Loucy (cell line): ENCODE measurements around the gene TMED1.

ENCODE experiments used
- H2AFZ ChIP-seq: fragments of 200-600 bp; sonication (generic); 2 replicates; pipeline ENCODE4 v1.6.0; 2016; ENCODE audit warnings: antibody characterized with exemption, mild to moderate bottlenecking, low read length, moderate library complexity
- H3F3A ChIP-seq: fragments of 200-600 bp; 2 replicates; pipeline ENCODE4 v1.6.0; 2016; ENCODE audit warnings: antibody characterized with exemption, low read depth, mild to moderate bottlenecking
- H3K27me3 ChIP-seq: fragments of 200-600 bp; sonication (generic); 2 replicates; pipeline ENCODE4 v1.6.1; 2014; ENCODE audit warnings: low read length, mild to moderate bottlenecking; ENCODE audit not compliant: insufficient read depth, poor library complexity, severe bottlenecking
- H3K36me3 ChIP-seq: fragments of 200-600 bp; sonication (generic); 2 replicates; pipeline ENCODE4 v1.6.1; 2016; ENCODE audit warnings: low read length; ENCODE audit not compliant: insufficient read depth
- H3K4me1 ChIP-seq: fragments of 200-600 bp; sonication (generic); 2 replicates; pipeline ENCODE4 v1.5.1; 2014; ENCODE audit warnings: low read length, mild to moderate bottlenecking; ENCODE audit not compliant: insufficient read depth, poor library complexity, severe bottlenecking
- H3K4me2 ChIP-seq: fragments of 200-600 bp; sonication (generic); 2 replicates; pipeline ENCODE4 v1.6.0; 2014; ENCODE audit warnings: antibody characterized with exemption, low read length, low read depth, mild to moderate bottlenecking; ENCODE audit not compliant: poor library complexity, severe bottlenecking
- H3K4me3 ChIP-seq: fragments of 200-600 bp; sonication (generic); 2 replicates; pipeline ENCODE4 v1.5.1; 2014; ENCODE audit warnings: low read length, mild to moderate bottlenecking, mixed read lengths; ENCODE audit not compliant: poor library complexity, severe bottlenecking
- H3K79me2 ChIP-seq: fragments of 200-600 bp; sonication (generic); 2 replicates; pipeline ENCODE4 v1.6.1; 2014; ENCODE audit warnings: low read length; ENCODE audit not compliant: insufficient read depth
- H3K9ac ChIP-seq: fragments of 200-600 bp; sonication (generic); 2 replicates; pipeline ENCODE4 v1.6.0; 2014; ENCODE audit warnings: mild to moderate bottlenecking, low read depth, low read length, moderate library complexity; ENCODE audit not compliant: poor library complexity, severe bottlenecking
- H3K9me2 ChIP-seq: fragments of 200-600 bp; sonication (generic); replicated peaks from 2 replicates; pipeline ENCODE4 v1.6.1; 2016; ENCODE audit warnings: low read depth, low read length, mixed read lengths
- H3K9me3 ChIP-seq: fragments of 200-600 bp; sonication (generic); 2 replicates; pipeline ENCODE4 v1.6.1; 2014; ENCODE audit warnings: mild to moderate bottlenecking, antibody characterized with exemption, low read length, low read depth; ENCODE audit not compliant: insufficient read depth
- H4K20me1 ChIP-seq: fragments of 200-600 bp; sonication (generic); 2 replicates; pipeline ENCODE4 v1.6.0; 2014; ENCODE audit warnings: antibody characterized with exemption, low read length, mild to moderate bottlenecking; ENCODE audit not compliant: insufficient read depth, poor library complexity, severe bottlenecking
- EZH2phosphoT487 ChIP-seq: fragments of 200-600 bp; IDR thresholded peaks from 2 replicates; pipeline ENCODE4 v1.6.1; 2018; ENCODE audit warnings: antibody characterized with exemption, mild to moderate bottlenecking, moderate library complexity, borderline replicate concordance
- TF ChIP-seq, protein P1 (sequence below): fragments of 200-600 bp; sonication (generic); conservative IDR thresholded peaks from 2 replicates; pipeline ENCODE4 v1.5.1; 2014; ENCODE audit warnings: mild to moderate bottlenecking, antibody characterized with exemption, low read length

TMED1 gene

GRCh38 chr19:10863107-10863717, 27.2 kb upstream of the TMED1 start:
- no peaks in the 10 kb centered on the region for H4K20me1 ChIP-seq
- H3K9me3 ChIP-seq: no peaks in the 10 kb centered on the region
- no peaks in the 10 kb centered on the region for H3K4me1 ChIP-seq
- H2AFZ ChIP-seq: no peak overlapping the region
- no peak overlapping the region for H3K4me2 ChIP-seq
- H3K27me3 ChIP-seq: no peaks in the 10 kb centered on the region
- no peaks in the 10 kb centered on the region for H3K36me3 ChIP-seq
- no peak overlapping the region for H3K4me3 ChIP-seq
- no peaks in the 10 kb centered on the region for H3K9me2 ChIP-seq
- H3K9ac ChIP-seq: no peak overlapping the region
- H3F3A ChIP-seq: no peaks in the 10 kb centered on the region
- TF ChIP-seq, protein P1, sequence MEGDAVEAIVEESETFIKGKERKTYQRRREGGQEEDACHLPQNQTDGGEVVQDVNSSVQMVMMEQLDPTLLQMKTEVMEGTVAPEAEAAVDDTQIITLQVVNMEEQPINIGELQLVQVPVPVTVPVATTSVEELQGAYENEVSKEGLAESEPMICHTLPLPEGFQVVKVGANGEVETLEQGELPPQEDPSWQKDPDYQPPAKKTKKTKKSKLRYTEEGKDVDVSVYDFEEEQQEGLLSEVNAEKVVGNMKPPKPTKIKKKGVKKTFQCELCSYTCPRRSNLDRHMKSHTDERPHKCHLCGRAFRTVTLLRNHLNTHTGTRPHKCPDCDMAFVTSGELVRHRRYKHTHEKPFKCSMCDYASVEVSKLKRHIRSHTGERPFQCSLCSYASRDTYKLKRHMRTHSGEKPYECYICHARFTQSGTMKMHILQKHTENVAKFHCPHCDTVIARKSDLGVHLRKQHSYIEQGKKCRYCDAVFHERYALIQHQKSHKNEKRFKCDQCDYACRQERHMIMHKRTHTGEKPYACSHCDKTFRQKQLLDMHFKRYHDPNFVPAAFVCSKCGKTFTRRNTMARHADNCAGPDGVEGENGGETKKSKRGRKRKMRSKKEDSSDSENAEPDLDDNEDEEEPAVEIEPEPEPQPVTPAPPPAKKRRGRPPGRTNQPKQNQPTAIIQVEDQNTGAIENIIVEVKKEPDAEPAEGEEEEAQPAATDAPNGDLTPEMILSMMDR: no peak
- no peak for TF ChIP-seq EZH2phosphoT487
- no peaks in the 10 kb centered on the region for H3K79me2 ChIP-seq

- Histone ChIP-seq H3K36me3 (no peaks in the 10 kb centered on the region), H3F3A (no peaks in the 10 kb centered on the region), H3K4me1 (no peaks in the 10 kb centered on the region), H3K79me2 (no peaks in the 10 kb centered on the region), H3K9me2 (no peaks in the 10 kb centered on the region), H3K9ac (no peak overlapping the region), H2AFZ (no peak overlapping the region), H4K20me1 (no peaks in the 10 kb centered on the region), H3K4me3 (no peak overlapping the region), H3K4me2 (no peak overlapping the region), H3K9me3 (no peaks in the 10 kb centered on the region), H3K27me3 (no peaks in the 10 kb centered on the region)
- TF ChIP-seq, protein P1: no peak
- no peak for TF ChIP-seq EZH2phosphoT487
These were observed 26.6 kb upstream of the TMED1 start for GRCh38 chr19:10862561-10863106.

DNA sequence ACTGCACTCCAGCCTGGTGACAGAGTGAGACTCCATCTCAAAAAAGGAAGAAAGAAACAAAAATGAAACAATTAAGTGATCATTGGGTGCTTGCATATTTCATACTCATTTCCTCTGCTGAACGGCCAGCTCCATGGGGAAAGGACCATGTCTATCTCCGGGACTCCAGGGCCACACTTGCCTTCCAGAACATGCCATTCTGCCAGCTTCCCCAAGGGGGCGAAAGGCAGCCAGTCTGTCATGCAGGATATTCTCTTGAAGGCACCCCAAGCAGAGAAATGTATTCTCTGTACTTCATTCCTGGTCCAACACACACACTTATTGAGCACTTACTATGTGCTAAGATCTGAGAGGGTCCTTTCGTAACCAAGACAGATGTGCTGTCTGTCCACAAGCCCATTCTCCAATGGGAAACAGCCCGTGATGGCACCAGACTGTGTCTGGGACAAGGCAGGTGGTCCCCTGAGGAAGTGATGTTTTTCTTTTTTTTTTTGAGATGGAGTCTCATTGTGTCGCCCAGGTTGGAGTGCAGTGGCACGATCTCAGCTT, 25.2 kb upstream of the TMED1 start:
- TF ChIP-seq EZH2phosphoT487: no peak
- TF ChIP-seq, protein P1: peak; percentile 66
- no peaks in the 10 kb centered on the region for H3F3A ChIP-seq
- H3K27me3 ChIP-seq: no peaks in the 10 kb centered on the region
- H3K4me3 ChIP-seq: no peak overlapping the region
- no peaks in the 10 kb centered on the region for H3K9me3 ChIP-seq
- H3K9me2 ChIP-seq: no peaks in the 10 kb centered on the region
- H3K9ac ChIP-seq: no peak overlapping the region
- H3K79me2 ChIP-seq: no peaks in the 10 kb centered on the region
- no peaks in the 10 kb centered on the region for H4K20me1 ChIP-seq
- peak overlapping the region; percentile 25 for H2AFZ ChIP-seq
- H3K4me1 ChIP-seq: no peaks in the 10 kb centered on the region
- no peaks in the 10 kb centered on the region for H3K36me3 ChIP-seq
- no peak overlapping the region for H3K4me2 ChIP-seq
